Lung (tissue), 12 donors: ENCODE results near the gene KIAA1217. TPM values are rescaled to one million over a fixed set of nuclear protein-coding genes. Genes with fewer than 3 reads are reported as not detected.

ENCODE experiments used
- ATAC-seq: fragments of 200-7000 bp; cut with Tn5 transposase; one replicate; pipeline ENCODE4 v1.9.1; 2020; ENCODE audit warnings: moderate number of reproducible peaks; ENCODE audit not compliant: insufficient read depth, low FRiP score
- DNase-seq, 3 donors: peaks; one replicate each; pipeline ENCODE4 v3.0.0-alpha.2; 2013 to 2017
- H3K27ac ChIP-seq, 2 donors: one replicate each; pipeline ENCODE4 v1.5.1; 2013; ENCODE audit warnings: mild to moderate bottlenecking in 2 of 2, moderate library complexity in 2 of 2, control low read depth in 1 of 2, inconsistent platforms in 1 of 2, low read depth in 1 of 2, low read length in 1 of 2
- H3K27me3 ChIP-seq, 3 donors: one replicate each; pipeline ENCODE4 v1.5.1; 2013; ENCODE audit warnings: low read length in 2 of 3; ENCODE audit not compliant: control insufficient read depth in 3 of 3, insufficient read depth in 3 of 3
- H3K36me3 ChIP-seq, 4 donors: one replicate each; pipeline ENCODE4 v1.5.1; 2013; ENCODE audit warnings: low read length in 4 of 4, mild to moderate bottlenecking in 1 of 4, moderate library complexity in 1 of 4; ENCODE audit not compliant: control insufficient read depth in 4 of 4, insufficient read depth in 4 of 4
- H3K4me1 ChIP-seq, 5 donors: one replicate each; pipeline ENCODE4 v1.5.1; 2013; ENCODE audit warnings: low read length in 5 of 5, mild to moderate bottlenecking in 2 of 5, moderate library complexity in 1 of 5; ENCODE audit not compliant: control insufficient read depth in 5 of 5, insufficient read depth in 5 of 5
- H3K4me3 ChIP-seq: one replicate; pipeline ENCODE4 v1.5.1; 2013; ENCODE audit warnings: mild to moderate bottlenecking, control low read depth, moderate library complexity
- H3K9ac ChIP-seq, 2 donors: one replicate each; pipeline ENCODE4 v1.5.1; 2013; ENCODE audit warnings: low read length in 2 of 2, control low read depth in 1 of 2; ENCODE audit not compliant: insufficient read depth in 1 of 2
- H3K9me3 ChIP-seq, 4 donors: one replicate each; pipeline ENCODE4 v1.5.1; 2013; ENCODE audit warnings: low read length in 3 of 4, mild to moderate bottlenecking in 1 of 4, moderate library complexity in 1 of 4; ENCODE audit not compliant: control insufficient read depth in 4 of 4, insufficient read depth in 3 of 4
- CTCF ChIP-seq: IDR thresholded peaks from 2 replicates; pipeline ENCODE4 v1.5.1; 2012; ENCODE audit warnings: mild to moderate bottlenecking; ENCODE audit errors: control extremely low read depth, extremely low read depth
- WGBS, 2 donors: extraction: QIAGEN DNeasy Blood & Tissue Kit; methylation state at CpG; one replicate each; pipeline ENCODE4 v1.1.7; 2013; 5-methylcytosine and 5-hydroxymethylcytosine counted together
- polyA plus RNA-seq, 2 donors: library from polyadenylated mRNA; stranded (reverse); fragments of 200-250 nt; gene quantifications; one replicate each; pipeline ENCODE4 v1.2.1, GENCODE V29; 2013
- total RNA-seq, 2 donors: library from RNA; depleted of rRNA in 1 of 2; stranded (reverse); fragments of >200 nt in 1 of 2; gene quantifications; one replicate each; pipeline ENCODE4 v1.2.1, GENCODE V29; 2014 to 2021
- donor health status: control.
- donor health status: control.
- donor health status: Bipolar disorder and iron deficiency.
- donor health status: healthy.
- donor health status: DM: yes; HTN: yes; CAD: no.

The KIAA1217 gene
- total and polyA plus RNA-seq, 4 donors: 5.5 to 58.6 (median 24.1) TPM

- 69 to 80% methylated on average over 10 of the region's 10 CpGs for WGBS, 2 donors
- no peak overlapping the region for H3K9ac ChIP-seq
These were observed 344.2 kb downstream of the KIAA1217 start for GRCh38 chr10:24553051-24553612.

GRCh38 chr10:24554036-24554435, 345.1 kb downstream of the KIAA1217 start:
- Histone ChIP-seq H3K36me3 (peaks cover 0 to 3% (median 0%) of the 10 kb centered on the region in 4 donors), H3K4me3 (no peak overlapping the region), H3K9ac (no peak overlapping the region), H3K4me1 (peaks cover 0 to 4% (median 0%) of the 10 kb centered on the region in 5 donors), H3K27ac (no peak overlapping the region), H3K27me3 (peaks cover 0 to 2% (median 0%) of the 10 kb centered on the region in 3 donors), H3K9me3 (no peaks in the 10 kb centered on the region)
- ATAC-seq: no peak
- no peak for DNase-seq
- no peak for TF ChIP-seq CTCF
- 75 to 88% methylated on average over 7 of the region's 7 CpGs for WGBS, 2 donors

More at GRCh38 chr10:24553051-24553612, 344.2 kb downstream of the KIAA1217 start:
- Histone ChIP-seq H3K27me3 (peaks cover 0 to 2% (median 0%) of the 10 kb centered on the region in 3 donors), H3K4me3 (no peak overlapping the region), H3K4me1 (peaks cover 0 to 4% (median 0%) of the 10 kb centered on the region in 5 donors), H3K9me3 (no peaks in the 10 kb centered on the region), H3K36me3 (peaks cover 0 to 3% (median 0%) of the 10 kb centered on the region in 4 donors), H3K27ac (no peak overlapping the region)
- no peak for ATAC-seq
- no peak for DNase-seq
- no peak for TF ChIP-seq CTCF

GRCh38 chr10:24556126-24556749, 347.3 kb downstream of the KIAA1217 start:
- 76 to 84% methylated on average over 4 of the region's 4 CpGs for WGBS, 2 donors
- no peaks in the 10 kb centered on the region for H3K36me3 ChIP-seq
- peaks cover 0 to 4% (median 0%) of the 10 kb centered on the region in 5 donors for H3K4me1 ChIP-seq
- no peak overlapping the region for H3K27ac ChIP-seq
- DNase-seq (no peak), ATAC-seq (no peak)
- TF ChIP-seq CTCF: no peak
- H3K9ac ChIP-seq: no peak overlapping the region
- H3K27me3 ChIP-seq: peaks cover 0 to 2% (median 0%) of the 10 kb centered on the region in 3 donors
- H3K4me3 ChIP-seq: no peak overlapping the region
- no peaks in the 10 kb centered on the region for H3K9me3 ChIP-seq
